H1 (cell line): ENCODE results near the gene TMCO2. TPM values are rescaled to one million over a fixed set of nuclear protein-coding genes. Genes with fewer than 3 reads are reported as not detected.

Experiments
- CBX8 ChIP-seq: fragments of 300-800, 300-1000 bp; sonication (generic); IDR thresholded peaks from 2 replicates; pipeline ENCODE4 v1.7.1; 2016; ENCODE audit warnings: low read depth, low read length, borderline replicate concordance
- EP300 ChIP-seq, 2 experiments: IDR thresholded peaks; 1 replicate in 1 of 2; 2 replicates in 1 of 2; pipeline ENCODE4 v1.6.1; 2011 to 2012; ENCODE audit warnings: low read depth in 2 of 2, low read length in 2 of 2, mild to moderate bottlenecking in 2 of 2, borderline replicate concordance in 1 of 2, inconsistent platforms in 1 of 2, moderate library complexity in 1 of 2
- HDAC2 ChIP-seq, 2 experiments: fragments of 300-600 bp in 1 of 2; sonication (generic) in 1 of 2; IDR thresholded peaks; 2 replicates each; pipeline ENCODE4 v1.6.1; 2011 to 2012; ENCODE audit warnings: low read depth in 2 of 2, low read length in 2 of 2, mild to moderate bottlenecking in 2 of 2, moderate library complexity in 2 of 2, borderline replicate concordance in 1 of 2, inconsistent platforms in 1 of 2
- JUN ChIP-seq: IDR thresholded peaks from 2 replicates; pipeline ENCODE4 v1.6.1; 2011; ENCODE audit warnings: low read depth, mild to moderate bottlenecking, improper control_type of control experiment, low read length
- MAFK ChIP-seq: IDR thresholded peaks from 2 replicates; pipeline ENCODE4 v1.6.1; 2012; ENCODE audit warnings: low read depth, mild to moderate bottlenecking, improper control_type of control experiment, low read length
- RNF2 ChIP-seq: fragments of 200-900, 300-1000 bp; sonication (generic); IDR thresholded peaks from 2 replicates; pipeline ENCODE4 v1.7.1; 2016; ENCODE audit warnings: borderline replicate concordance, low read depth, mild to moderate bottlenecking, antibody characterized with exemption, low read length; ENCODE audit not compliant: poor library complexity, severe bottlenecking; ENCODE audit errors: missing control alignments
- SIRT6 ChIP-seq: IDR thresholded peaks from one replicate; pipeline ENCODE4 v1.7.1; 2012; ENCODE audit warnings: low read length, inconsistent platforms
- TCF12 ChIP-seq: IDR thresholded peaks from 2 replicates; pipeline ENCODE4 v1.6.1; 2011; ENCODE audit warnings: low read depth, mild to moderate bottlenecking, low read length
- polyA plus RNA-seq, 7 experiments: library from polyadenylated mRNA; depleted of rRNA in 3 of 7; stranded (reverse) in 5 of 7; unstranded in 2 of 7; fragments of >200 nt in 5 of 7; fragments of 200-250 nt in 2 of 7; gene quantifications; 1 replicate in 5 of 7; 2 replicates in 1 of 7; 4 replicates in 1 of 7; pipeline versions ENCODE4 v1.2.1 to v1.2.3, GENCODE V29; 2011 to 2013; ENCODE audit warnings: missing spikeins in 2 of 7, mixed read lengths in 2 of 7
- total RNA-seq: library from RNA; stranded (reverse); fragmentation: NEBNext Ultra II Directional; extraction: Animal tissue kit (Norgen Biotek cat#: 25700); gene quantifications from 2 replicates; pipeline ENCODE4 v1.2.1, GENCODE V29; 2021
- TF ChIP-seq, protein P1 (sequence below): fragments of 300-600 bp; sonication (generic); IDR thresholded peaks from 2 replicates; pipeline ENCODE4 v1.7.1; 2012; ENCODE audit warnings: low read length, moderate library complexity, mild to moderate bottlenecking, inconsistent platforms; ENCODE audit not compliant: insufficient replicate concordance

Gene TMCO2
- total and polyA plus RNA-seq, 2 of the 8 experiments (the other 6 are each of a cell fraction or from before 2014, with no cell fraction given) = not detected

GRCh38 chr1:40232444-40232843 is 15.3 kb upstream of the TMCO2 start (continued):
- TF ChIP-seq, protein P1, sequence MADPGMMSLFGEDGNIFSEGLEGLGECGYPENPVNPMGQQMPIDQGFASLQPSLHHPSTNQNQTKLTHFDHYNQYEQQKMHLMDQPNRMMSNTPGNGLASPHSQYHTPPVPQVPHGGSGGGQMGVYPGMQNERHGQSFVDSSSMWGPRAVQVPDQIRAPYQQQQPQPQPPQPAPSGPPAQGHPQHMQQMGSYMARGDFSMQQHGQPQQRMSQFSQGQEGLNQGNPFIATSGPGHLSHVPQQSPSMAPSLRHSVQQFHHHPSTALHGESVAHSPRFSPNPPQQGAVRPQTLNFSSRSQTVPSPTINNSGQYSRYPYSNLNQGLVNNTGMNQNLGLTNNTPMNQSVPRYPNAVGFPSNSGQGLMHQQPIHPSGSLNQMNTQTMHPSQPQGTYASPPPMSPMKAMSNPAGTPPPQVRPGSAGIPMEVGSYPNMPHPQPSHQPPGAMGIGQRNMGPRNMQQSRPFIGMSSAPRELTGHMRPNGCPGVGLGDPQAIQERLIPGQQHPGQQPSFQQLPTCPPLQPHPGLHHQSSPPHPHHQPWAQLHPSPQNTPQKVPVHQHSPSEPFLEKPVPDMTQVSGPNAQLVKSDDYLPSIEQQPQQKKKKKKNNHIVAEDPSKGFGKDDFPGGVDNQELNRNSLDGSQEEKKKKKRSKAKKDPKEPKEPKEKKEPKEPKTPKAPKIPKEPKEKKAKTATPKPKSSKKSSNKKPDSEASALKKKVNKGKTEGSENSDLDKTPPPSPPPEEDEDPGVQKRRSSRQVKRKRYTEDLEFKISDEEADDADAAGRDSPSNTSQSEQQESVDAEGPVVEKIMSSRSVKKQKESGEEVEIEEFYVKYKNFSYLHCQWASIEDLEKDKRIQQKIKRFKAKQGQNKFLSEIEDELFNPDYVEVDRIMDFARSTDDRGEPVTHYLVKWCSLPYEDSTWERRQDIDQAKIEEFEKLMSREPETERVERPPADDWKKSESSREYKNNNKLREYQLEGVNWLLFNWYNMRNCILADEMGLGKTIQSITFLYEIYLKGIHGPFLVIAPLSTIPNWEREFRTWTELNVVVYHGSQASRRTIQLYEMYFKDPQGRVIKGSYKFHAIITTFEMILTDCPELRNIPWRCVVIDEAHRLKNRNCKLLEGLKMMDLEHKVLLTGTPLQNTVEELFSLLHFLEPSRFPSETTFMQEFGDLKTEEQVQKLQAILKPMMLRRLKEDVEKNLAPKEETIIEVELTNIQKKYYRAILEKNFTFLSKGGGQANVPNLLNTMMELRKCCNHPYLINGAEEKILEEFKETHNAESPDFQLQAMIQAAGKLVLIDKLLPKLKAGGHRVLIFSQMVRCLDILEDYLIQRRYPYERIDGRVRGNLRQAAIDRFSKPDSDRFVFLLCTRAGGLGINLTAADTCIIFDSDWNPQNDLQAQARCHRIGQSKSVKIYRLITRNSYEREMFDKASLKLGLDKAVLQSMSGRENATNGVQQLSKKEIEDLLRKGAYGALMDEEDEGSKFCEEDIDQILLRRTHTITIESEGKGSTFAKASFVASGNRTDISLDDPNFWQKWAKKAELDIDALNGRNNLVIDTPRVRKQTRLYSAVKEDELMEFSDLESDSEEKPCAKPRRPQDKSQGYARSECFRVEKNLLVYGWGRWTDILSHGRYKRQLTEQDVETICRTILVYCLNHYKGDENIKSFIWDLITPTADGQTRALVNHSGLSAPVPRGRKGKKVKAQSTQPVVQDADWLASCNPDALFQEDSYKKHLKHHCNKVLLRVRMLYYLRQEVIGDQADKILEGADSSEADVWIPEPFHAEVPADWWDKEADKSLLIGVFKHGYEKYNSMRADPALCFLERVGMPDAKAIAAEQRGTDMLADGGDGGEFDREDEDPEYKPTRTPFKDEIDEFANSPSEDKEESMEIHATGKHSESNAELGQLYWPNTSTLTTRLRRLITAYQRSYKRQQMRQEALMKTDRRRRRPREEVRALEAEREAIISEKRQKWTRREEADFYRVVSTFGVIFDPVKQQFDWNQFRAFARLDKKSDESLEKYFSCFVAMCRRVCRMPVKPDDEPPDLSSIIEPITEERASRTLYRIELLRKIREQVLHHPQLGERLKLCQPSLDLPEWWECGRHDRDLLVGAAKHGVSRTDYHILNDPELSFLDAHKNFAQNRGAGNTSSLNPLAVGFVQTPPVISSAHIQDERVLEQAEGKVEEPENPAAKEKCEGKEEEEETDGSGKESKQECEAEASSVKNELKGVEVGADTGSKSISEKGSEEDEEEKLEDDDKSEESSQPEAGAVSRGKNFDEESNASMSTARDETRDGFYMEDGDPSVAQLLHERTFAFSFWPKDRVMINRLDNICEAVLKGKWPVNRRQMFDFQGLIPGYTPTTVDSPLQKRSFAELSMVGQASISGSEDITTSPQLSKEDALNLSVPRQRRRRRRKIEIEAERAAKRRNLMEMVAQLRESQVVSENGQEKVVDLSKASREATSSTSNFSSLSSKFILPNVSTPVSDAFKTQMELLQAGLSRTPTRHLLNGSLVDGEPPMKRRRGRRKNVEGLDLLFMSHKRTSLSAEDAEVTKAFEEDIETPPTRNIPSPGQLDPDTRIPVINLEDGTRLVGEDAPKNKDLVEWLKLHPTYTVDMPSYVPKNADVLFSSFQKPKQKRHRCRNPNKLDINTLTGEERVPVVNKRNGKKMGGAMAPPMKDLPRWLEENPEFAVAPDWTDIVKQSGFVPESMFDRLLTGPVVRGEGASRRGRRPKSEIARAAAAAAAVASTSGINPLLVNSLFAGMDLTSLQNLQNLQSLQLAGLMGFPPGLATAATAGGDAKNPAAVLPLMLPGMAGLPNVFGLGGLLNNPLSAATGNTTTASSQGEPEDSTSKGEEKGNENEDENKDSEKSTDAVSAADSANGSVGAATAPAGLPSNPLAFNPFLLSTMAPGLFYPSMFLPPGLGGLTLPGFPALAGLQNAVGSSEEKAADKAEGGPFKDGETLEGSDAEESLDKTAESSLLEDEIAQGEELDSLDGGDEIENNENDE = no peak
- TF ChIP-seq MAFK = no peak
- no peak for TF ChIP-seq SIRT6
- no peak for TF ChIP-seq EP300 (IDR thresholded peaks at IDR 0.05; ENCODE audit: borderline replicate concordance in 1 of 2, low read depth in 2 of 2, low read length in 2 of 2)
- no peak for TF ChIP-seq JUN
- no peak for TF ChIP-seq TCF12
- no peak for TF ChIP-seq HDAC2 (IDR thresholded peaks at IDR 0.05; ENCODE audit: borderline replicate concordance in 1 of 2, low read depth in 2 of 2, low read length in 2 of 2)
- no peak for TF ChIP-seq RNF2
- no peak for TF ChIP-seq CBX8
- TF ChIP-seq, all 59 proteins: peak for 0
